Measurements from ENCODE around the gene ITPR3.

The ITPR3 gene

GRCh38 chr6:33716890-33717632 is 95.9 kb downstream of the ITPR3 start:
- TF ChIP-seq, protein P1, sequence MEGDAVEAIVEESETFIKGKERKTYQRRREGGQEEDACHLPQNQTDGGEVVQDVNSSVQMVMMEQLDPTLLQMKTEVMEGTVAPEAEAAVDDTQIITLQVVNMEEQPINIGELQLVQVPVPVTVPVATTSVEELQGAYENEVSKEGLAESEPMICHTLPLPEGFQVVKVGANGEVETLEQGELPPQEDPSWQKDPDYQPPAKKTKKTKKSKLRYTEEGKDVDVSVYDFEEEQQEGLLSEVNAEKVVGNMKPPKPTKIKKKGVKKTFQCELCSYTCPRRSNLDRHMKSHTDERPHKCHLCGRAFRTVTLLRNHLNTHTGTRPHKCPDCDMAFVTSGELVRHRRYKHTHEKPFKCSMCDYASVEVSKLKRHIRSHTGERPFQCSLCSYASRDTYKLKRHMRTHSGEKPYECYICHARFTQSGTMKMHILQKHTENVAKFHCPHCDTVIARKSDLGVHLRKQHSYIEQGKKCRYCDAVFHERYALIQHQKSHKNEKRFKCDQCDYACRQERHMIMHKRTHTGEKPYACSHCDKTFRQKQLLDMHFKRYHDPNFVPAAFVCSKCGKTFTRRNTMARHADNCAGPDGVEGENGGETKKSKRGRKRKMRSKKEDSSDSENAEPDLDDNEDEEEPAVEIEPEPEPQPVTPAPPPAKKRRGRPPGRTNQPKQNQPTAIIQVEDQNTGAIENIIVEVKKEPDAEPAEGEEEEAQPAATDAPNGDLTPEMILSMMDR (conservative IDR thresholded peaks at IDR 0.05; ENCODE audit: low read depth, low read length): no peak
- H3K4me3 ChIP-seq (ENCODE audit: low read length): no peak overlapping the region
- DNase-seq (ENCODE audit: low read depth): no peak

DNA sequence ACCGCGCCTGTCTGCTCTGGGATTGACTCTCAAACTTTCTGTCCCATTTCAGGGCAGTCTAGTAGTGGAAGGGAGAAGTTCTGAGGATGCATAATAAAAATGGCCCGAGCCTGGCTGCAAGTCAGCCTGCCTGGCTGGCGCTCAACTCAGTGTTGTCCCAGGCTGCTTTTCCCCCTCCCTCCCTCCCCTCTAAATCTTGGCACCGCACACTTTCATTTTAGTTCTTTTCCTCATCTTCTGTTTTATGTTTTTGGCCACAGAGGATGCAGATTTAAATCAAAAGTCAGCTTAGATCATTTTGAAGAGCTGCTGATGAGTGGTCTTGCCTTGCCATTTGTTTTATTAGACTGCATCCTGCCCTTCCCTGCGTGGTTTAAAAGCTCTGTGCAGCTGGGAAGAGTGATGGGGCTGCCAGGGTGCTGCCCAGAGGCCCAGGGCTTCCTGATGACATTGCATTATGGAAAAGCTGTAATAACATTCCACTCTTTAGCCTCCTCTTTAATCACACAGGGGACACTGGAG is 96.9 kb downstream of the ITPR3 start:
- TF ChIP-seq, protein P1 (conservative IDR thresholded peaks at IDR 0.05; ENCODE audit: low read depth, low read length): no peak
- H3K4me3 ChIP-seq (ENCODE audit: low read length): no peak overlapping the region
- DNase-seq (ENCODE audit: low read depth): no peak

GRCh38 chr6:33718713-33719112 is 97.6 kb downstream of the ITPR3 start:
- H3K4me3 ChIP-seq (ENCODE audit: low read length): no peak overlapping the region
- DNase-seq (ENCODE audit: low read depth): no peak
- TF ChIP-seq, protein P1 (conservative IDR thresholded peaks at IDR 0.05; ENCODE audit: low read depth, low read length): no peak

- DNase-seq (ENCODE audit: low read depth): no peak
- H3K4me3 ChIP-seq (ENCODE audit: low read length): no peak overlapping the region
- TF ChIP-seq, protein P1 (conservative IDR thresholded peaks at IDR 0.05; ENCODE audit: low read depth, low read length): no peak
Observed at GRCh38 chr6:33719326-33719987, 98.3 kb downstream of the ITPR3 start.

DNA sequence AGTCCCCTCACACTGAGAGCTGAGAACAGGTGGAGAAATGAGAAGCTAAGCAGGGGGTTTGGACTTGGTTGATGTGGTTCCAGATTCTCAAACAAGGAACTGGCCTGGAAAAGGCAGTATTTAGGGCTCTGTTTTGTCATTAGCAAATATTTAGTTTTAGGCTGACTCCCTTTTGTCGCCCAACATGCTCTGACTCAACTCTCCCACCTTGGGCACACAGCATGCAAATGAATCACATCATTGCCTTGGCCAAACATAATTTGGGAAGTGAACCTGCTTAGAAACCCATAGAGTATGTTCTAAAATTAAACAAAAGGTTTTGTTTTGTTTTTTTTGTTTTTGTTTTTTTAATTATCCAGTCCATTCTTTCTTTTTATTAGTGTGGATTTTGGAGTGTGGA is 99.9 kb downstream of the ITPR3 start:
- no peak for DNase-seq (ENCODE audit: low read depth)

DNA sequence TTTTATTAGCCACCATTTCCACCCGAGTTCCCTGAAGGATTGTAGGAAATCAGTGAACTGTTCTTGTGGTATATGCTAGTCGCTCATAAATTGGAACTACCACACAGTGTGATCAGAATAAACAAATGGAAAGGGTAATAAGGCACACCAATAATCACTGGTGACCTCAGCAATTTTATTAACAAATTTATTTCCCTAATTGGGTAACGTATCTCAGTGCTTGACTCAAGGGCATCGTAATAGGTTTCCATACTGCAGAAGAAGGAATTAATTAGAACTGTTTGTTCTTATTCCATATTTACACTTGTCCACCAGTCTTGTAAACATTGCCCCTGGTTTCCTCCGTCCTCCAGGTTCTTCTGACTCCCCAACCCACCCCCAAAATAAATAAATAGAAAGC is 100.4 kb downstream of the ITPR3 start:
- TF ChIP-seq, protein P1 (conservative IDR thresholded peaks at IDR 0.05; ENCODE audit: low read depth, low read length): no peak
- no peak overlapping the region for H3K4me3 ChIP-seq (ENCODE audit: low read length)
- no peak for DNase-seq (ENCODE audit: low read depth)

More for the DNA sequence above, 99.9 kb downstream of the ITPR3 start:
- TF ChIP-seq, protein P1 (conservative IDR thresholded peaks at IDR 0.05; ENCODE audit: low read depth, low read length): no peak
- no peak overlapping the region for H3K4me3 ChIP-seq (ENCODE audit: low read length)
